ENCODE measurements around the gene TRDMT1.
"Not testable (repeated sequence)": the region's sequence is repeated elsewhere in the genome, so short reads cannot be mapped to it uniquely, and the experiment has no call there.

Gene TRDMT1

GRCh38 chr10:17134737-17135260 lies 66.7 kb downstream of the TRDMT1 start:
- no peak for DNase-seq (ENCODE audit: low read depth in 1 of 2, low spot score in 1 of 2)

DNA sequence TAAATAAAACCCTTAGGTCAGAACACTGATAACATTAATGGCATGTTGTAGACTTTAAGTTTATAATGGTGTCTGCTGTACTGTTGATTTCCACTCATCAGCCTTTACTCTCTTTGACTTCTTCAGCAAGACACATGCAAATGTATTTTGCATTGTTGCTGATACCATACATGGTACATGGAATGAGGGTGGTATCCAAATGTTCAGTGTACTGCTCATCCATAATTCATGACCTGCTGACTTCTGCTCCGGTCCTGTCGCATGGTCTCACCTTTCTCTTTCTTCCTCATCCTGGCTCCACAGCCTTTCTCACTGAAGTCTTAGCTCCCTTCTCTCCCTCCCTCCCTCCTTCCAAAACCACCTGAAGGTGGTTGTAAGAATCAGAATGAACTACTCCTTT lies 67.2 kb downstream of the TRDMT1 start:
- DNase-seq (ENCODE audit: low read depth in 1 of 2, low spot score in 1 of 2) = no peak

DNA sequence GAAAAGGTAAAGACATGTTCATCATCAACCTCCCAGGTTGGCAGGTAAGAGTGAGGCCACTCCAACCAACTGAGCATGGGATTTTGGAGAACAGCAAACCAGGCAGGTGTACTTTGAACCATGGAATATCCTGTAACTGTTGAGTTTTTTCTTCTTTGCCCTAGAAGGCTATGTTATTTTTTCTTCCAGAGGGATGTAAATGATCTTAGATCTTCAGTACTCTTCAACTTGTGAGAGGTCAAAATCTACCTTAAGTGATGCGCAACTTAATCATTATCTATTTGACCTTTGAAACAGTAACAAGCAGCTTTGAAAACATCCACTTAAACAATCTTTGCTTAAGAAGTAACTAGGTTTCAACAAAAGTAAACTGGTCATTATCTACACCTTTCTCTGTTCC lies 71.7 kb downstream of the TRDMT1 start, which contains the start of gene CUBN:
TSS of gene CUBN (minus strand) at position 71 of the 400 bp plus-strand sequence. CDS start at position 25, 46 bp downstream.
- no peak for DNase-seq (ENCODE audit: low read depth in 1 of 2, low spot score in 1 of 2)

DNA sequence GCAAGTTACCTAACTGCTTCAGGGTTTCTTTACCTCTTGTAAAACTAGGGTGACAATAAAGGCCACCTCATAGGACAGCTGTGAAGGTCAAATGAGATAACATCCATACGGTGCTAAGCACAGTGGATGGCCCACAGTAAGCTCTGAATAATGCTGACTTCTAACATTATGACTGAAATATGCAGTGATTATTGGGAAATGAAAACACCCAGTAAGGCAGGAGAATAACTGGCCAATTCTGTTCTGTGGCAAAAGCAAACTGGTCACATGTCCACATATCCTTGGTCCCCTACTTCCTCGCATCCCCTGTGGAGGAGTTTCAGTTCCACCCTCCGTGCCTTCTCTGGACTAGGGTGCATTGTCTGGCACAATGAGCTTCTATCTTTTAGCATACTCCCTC lies 73.2 kb downstream of the TRDMT1 start:
- DNase-seq (ENCODE audit: low read depth in 1 of 2, low spot score in 1 of 2) = no peak

- DNase-seq (ENCODE audit: low read depth in 1 of 2, low spot score in 1 of 2) = no peak
These were observed 75.1 kb downstream of the TRDMT1 start for GRCh38 chr10:17126327-17126726.

GRCh38 chr10:17125206-17125893 lies 76.1 kb downstream of the TRDMT1 start:
- DNase-seq (ENCODE audit: low read depth in 1 of 2, low spot score in 1 of 2) = no peak

GRCh38 chr10:17123961-17124360 lies 77.5 kb downstream of the TRDMT1 start:
- no peak for DNase-seq (ENCODE audit: low read depth in 1 of 2, low spot score in 1 of 2)

DNA sequence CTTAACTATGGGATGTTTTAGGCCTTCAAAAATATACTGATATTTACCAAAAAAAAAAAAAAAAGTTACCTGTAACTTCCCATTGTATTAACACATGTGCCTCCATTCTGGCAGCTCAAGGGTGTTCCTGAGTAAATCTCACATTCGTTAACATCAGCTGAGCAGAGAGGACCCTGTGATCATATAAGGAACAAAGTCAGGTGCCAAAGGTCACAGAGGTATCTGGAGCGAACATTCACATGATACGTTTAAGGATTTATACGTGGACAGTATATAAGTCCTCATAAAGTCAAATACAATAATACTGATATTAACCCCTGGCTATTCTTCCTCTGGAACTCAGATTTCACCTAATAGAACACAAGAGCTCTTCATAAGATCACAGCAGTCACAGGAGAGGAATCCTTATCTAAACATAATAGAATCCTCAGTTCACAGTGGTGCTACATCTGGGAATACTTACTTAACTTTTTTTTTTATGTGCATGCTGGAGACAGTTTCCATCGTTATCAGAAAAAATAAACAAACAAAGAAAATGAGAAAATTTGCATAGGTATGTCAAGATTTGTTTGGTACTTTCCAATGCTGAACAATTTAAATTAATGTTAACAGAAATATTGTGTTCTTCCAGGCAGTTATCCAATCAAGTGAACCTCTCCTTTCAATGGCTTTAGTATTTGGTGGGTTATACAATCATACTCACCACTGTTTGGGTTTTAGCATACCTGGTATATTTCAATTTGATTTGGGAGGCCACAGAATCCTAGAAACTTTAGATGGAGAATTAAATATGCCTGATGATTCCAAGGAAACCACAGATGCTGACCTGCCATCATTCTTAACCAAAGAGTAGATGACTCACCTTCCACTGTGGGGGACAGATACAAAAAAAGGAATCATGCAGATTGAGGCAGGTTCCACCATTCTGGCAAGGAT lies 78.5 kb downstream of the TRDMT1 start:
- DNase-seq (ENCODE audit: low read depth in 1 of 2, low spot score in 1 of 2) = no peak

GRCh38 chr10:17122052-17122451 lies 79.4 kb downstream of the TRDMT1 start:
- DNase-seq (ENCODE audit: low read depth in 1 of 2, low spot score in 1 of 2) = no peak

GRCh38 chr10:17120694-17121093 lies 80.8 kb downstream of the TRDMT1 start:
- no peak for DNase-seq (ENCODE audit: low read depth in 1 of 2, low spot score in 1 of 2)

- no peak for DNase-seq (ENCODE audit: low read depth in 1 of 2, low spot score in 1 of 2)
These were observed 81.6 kb downstream of the TRDMT1 start for GRCh38 chr10:17119845-17120244.

GRCh38 chr10:17116193-17116592 lies 85.3 kb downstream of the TRDMT1 start:
- no peak for DNase-seq (ENCODE audit: low read depth in 1 of 2, low spot score in 1 of 2)

GRCh38 chr10:17115683-17116082 lies 85.8 kb downstream of the TRDMT1 start:
- no peak for DNase-seq (ENCODE audit: low read depth in 1 of 2, low spot score in 1 of 2)

GRCh38 chr10:17114878-17115444 lies 86.5 kb downstream of the TRDMT1 start:
- not testable (repeated sequence) for DNase-seq (ENCODE audit: low read depth in 1 of 2, low spot score in 1 of 2)

- DNase-seq (ENCODE audit: low read depth in 1 of 2, low spot score in 1 of 2) = no peak
These were observed 87.5 kb downstream of the TRDMT1 start for GRCh38 chr10:17113889-17114540.

DNA sequence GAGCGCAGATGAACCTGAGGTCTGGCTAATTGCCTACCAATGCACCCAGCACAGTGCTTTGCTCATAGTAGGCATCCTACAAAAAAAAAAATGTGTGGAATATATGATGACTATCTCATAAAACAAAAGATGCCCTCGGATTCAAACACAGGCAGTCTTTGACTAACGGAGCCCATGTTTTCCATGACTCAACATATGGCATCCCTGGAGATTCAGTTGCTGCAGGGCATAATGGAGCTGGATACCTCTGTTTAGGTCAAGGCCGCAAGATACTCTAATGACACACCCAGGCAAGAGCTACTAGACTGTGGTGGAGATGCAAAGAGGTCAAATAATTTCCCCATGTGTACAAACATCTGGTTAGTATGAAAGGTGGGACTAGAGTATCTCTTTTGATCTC lies 88.1 kb downstream of the TRDMT1 start:
- no peak for DNase-seq (ENCODE audit: low read depth in 1 of 2, low spot score in 1 of 2)

GRCh38 chr10:17112566-17112965 lies 88.9 kb downstream of the TRDMT1 start:
- no peak for DNase-seq (ENCODE audit: low read depth in 1 of 2, low spot score in 1 of 2)

- no peak for DNase-seq (ENCODE audit: low read depth in 1 of 2, low spot score in 1 of 2)
These were observed 91.8 kb downstream of the TRDMT1 start for GRCh38 chr10:17109475-17110207.

DNA sequence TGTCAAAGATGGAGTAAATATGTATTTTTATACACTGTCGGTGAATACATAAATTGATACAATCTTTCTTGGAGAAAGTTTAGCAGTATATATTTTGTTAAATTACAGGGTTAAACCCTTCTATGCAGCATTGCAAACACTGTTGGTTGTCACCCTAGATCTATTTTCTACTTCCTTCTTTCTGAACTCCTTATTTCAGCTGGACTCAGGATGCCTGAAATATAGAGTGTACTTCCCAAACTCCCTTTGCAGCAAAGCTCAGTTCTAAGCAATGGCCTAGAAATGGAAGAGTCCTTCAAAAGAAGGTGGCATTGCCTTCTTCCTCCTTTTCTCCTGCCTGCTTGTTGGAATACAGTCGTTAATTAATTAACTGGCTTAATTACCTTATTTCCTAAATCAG lies 92.4 kb downstream of the TRDMT1 start:
- no peak for DNase-seq (ENCODE audit: low read depth in 1 of 2, low spot score in 1 of 2)

GRCh38 chr10:17106991-17107390 lies 94.5 kb downstream of the TRDMT1 start:
- no peak for DNase-seq (ENCODE audit: low read depth in 1 of 2, low spot score in 1 of 2)

- DNase-seq (ENCODE audit: low read depth in 1 of 2, low spot score in 1 of 2) = no peak
These were observed 99.6 kb downstream of the TRDMT1 start for GRCh38 chr10:17101910-17102266.
